ENCODE data around the gene PTH1R.

Gene PTH1R

DNA sequence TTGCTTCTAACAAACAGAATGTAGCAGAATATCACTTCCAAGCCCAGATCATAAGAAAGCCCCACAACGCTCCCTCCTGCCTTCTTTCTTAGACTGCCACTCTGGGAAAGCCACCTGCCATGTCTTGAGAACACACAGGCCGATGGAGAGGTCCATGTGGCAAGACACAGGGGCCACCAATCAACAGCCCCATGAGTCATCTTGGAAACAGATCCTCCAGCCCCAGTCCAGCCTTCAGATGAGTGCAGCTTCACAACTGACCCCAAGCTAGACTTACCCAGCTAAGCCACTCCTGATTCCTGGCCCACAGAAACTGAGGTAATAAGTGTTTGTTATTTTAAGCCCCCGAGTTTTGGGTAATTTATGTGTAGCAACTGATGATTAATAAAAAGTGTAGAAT lies 39.7 kb downstream of the PTH1R start:
- DNase-seq = no peak

DNA sequence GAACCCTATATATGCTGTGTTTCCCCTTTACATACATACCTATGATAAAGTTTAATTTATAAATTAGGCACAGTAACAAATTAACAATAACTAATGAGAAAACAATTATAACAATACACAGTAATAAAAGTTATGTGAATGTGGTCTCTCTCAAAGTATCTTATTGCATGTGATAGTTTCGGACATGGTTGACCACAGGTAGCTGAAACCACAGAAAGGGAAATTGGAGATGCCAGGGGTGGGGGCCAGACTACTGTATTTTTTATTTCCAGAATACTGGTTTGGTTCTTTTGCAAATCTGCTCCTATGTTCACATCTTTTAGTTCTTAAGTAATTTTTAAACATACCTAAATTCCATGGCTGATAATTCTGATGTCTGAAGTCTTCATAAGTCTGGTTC lies 40.7 kb downstream of the PTH1R start:
- no peak for DNase-seq

DNA sequence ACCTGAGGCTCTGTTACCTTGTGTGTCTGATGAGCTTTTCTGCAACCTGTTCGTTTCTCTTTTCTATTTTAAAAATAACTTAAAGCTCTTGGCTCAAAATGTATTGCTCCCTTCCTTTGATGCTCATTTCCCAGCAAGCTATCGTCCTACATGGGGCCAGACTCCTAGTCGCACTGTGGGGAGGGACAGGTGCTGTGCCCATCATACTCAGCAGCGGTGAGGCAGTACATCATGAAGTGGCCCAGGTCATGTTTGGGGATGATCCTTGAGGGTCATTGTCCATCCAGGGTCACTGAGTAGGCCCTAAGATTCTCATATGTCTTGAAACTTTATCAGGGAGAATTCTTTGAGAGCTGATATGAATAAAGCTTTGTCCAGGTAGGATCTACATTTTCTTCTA lies 41.1 kb downstream of the PTH1R start:
- DNase-seq = no peak

DNA sequence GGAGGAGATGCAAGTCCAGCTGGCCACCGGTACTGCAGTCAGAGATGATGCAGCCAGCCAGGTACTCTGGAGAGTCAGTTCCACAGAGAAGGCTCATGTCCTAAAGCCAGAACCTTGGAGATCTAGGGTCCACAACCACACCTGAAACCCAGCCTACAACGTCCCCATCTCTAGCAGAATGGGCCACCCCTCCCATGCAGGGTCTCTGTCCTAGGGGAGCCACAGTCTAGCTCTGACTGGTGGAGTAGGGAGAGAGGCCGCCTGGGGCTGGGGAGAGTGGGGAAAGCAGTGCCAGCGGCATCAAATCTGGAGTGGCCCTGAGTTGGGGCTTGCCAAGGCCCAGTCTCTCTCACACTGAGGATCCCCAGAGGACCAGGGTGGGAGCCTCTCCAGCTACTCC lies 43.5 kb downstream of the PTH1R start:
- DNase-seq = no peak

DNA sequence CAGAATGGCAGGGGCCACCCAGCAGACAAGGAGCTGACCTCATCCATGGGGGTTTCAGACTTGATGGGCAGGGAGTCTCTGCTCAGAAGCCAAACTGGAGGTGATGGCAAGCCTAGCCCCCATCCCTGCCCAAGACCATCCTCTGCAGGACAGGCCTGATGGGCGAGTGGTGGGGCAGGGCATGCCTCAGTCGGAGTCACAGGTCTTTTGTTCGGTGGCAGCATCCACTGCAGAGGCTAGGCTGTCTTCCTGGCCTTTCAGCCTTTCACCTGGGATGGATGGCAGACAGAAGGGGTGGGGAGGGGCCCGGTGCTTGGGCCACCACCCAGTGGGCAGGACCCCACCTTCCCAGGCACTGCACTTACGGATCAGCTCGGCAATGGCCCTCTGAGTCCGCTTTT lies 44.4 kb downstream of the PTH1R start:
- no peak for DNase-seq

DNA sequence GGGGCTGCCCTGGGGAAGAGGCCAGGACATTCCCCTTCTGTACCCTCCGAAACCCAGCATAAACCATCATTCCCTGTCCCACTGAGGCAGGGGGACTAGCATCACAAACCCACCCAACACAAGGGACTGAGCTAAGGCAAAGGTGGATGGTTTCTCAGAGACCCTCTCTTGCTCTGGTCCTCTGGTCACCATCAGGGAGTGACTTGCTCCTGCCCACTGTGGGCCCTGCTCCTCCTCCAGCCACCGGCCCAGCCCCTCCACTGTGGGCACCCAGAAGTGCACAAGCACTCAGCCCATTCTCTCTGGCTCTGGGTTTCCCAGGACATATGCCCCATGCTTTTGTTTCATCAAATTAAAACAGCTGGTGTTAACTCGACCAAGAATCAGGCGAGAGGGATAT lies 44.9 kb downstream of the PTH1R start:
- no peak for DNase-seq

DNA sequence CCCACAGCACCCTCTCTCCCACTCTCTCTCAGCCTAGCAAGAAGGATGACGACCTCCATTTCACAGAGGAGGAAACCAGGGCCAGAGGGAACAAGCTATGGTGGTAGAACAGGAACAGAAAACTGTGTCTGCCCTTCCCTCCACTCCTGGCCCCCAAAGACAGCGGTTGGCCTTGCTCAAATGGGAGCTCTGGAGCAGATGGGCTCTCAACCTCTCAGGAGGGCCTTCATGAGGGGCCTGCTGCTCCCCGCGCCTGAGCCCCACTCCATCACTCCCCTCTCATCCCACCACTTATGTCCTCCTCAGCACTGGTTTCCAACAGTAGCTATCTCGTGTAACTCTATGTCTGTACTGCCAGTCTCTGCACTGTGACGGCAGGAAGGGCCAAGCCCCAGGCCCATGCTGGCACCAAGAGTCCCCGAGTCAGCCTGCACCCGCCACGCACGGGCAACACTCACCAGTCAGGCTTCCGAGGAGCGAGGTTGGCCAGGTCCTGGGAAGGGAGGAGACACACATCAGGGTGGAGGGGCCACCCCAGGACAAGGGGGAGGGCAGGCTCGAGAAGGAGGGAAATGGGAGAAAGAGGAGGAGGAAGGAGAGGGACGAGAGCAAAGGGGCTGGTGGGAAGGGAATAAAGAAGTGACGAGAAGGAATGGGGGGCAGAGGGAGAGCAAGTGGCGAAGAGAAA lies 45.5 kb downstream of the PTH1R start:
- DNase-seq = no peak

DNA sequence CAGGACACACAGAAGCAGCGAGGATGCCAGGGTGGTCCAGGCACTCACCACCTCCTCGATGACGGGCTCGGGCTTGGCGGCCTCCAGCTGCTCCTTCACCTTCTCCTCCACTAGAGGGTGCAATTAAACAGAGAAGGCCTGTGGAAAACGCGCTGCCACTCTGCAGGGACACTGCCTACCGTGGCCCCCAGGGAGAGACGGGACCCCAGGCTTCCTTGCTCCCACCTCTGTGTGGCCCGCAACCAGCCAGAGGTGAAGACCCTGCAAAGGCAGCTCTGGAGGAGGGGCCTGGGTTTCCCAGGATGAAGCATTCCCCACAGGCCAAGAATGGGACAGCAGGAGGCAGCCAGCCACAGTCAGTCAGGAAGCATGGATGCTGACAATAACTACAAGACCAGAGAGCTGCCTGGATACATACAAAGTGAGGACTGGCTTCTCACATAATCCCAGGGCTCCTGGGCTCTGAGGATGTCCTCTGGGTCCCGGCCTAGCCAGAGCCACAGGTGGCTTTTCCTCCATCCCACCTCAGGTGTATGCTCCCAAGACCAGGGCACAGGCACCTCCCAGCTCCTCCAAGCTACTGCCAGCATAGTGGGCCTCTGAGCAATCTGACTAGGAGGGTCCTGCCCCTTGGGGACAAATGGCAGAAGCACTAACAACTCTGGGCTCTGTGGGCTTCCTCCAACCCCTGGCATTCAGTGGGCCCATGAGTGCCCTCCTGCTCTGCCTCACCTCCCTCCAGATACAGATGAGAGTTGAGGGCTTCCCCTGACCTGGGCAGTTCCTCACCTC lies 46.2 kb downstream of the PTH1R start:
- no peak for DNase-seq

DNA sequence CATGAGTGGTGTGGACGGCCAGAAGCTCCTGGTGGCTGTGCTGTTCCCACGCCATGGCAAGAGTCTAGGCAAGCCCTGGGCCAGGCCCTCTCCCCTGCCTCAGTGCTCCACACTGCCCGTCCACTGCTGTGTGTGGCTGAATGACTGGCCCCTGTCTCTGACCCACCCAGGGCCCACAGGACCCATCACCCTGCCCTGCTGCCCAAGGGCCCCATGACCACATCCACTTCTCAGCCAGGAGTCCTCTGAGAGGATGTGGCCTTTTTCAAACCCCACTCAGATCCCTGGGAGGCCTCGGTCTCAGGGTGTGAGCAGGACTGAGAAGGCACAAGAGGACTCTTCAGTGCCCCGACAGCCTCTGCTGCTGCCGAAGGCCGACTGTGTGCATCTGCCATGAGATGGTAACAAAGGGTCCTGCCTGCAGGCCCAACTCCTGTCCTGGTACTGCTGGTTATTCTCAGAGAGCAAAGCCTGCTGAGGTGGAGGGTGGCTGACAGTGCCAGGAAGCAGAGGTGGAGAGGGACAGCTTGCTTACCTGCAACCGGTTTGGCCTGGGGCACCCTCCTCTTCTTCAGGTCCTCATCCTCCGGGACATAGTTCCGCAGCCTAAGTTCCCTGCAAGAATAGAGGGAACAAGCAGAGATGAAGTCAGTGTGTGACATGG lies 47.5 kb downstream of the PTH1R start:
- no peak for DNase-seq

DNA sequence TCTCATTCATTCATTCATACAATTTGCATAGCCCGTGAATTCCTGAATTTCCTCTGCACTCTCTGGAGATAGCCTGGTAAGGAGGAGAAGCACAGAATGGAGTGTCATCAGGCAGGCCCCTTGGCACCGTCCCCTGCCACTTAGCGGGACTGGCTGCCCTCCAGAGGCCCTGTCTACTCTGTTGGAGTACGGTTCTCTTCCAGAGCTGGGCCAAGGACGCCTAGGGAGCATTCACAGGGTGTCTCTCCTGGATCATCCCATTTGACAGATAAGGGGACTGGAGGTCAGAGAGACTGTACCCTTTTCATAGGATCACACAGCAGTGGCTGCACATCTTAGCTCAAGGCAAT lies 48.0 kb downstream of the PTH1R start:
- no peak for DNase-seq

DNA sequence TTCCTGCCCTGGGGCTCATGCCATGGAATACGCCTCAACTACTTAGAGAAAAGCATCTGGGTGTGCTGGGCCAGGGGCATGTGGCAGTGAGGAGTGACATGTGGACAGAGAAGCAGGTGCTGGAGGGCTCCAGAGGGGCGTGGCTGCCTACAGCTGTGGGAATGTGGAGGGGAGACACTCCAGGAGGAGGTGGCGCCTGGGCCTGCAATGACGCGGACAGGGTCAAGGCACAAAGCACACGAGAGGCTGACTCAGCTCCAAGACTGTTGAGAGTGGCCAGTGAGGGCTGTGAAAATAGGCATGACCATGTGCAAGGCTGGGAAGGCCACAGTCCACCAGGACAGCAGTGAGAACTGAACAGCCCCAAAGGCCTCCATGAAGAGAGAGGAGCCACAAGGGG lies 48.5 kb downstream of the PTH1R start:
- no peak for DNase-seq

DNA sequence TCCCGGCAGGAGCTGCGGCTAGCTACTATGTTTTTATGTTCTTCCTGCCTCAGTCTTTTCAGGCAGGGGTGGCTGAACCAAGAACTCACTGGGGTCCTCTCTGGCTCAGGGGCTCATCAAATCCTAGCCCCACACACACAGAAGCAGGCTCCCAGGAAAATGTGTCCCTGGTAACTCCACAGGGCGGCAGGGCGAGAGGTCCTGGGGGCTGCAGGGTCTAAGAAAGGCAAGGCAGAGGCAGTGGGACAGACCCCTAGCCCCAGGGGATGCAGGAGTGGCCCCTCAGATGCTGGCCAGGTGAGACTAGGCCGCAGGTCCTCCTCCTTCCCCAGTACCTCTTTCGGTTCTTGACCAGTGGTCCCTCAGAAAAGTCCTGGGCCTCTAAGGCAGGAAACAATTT lies 48.9 kb downstream of the PTH1R start:
- DNase-seq = no peak

DNA sequence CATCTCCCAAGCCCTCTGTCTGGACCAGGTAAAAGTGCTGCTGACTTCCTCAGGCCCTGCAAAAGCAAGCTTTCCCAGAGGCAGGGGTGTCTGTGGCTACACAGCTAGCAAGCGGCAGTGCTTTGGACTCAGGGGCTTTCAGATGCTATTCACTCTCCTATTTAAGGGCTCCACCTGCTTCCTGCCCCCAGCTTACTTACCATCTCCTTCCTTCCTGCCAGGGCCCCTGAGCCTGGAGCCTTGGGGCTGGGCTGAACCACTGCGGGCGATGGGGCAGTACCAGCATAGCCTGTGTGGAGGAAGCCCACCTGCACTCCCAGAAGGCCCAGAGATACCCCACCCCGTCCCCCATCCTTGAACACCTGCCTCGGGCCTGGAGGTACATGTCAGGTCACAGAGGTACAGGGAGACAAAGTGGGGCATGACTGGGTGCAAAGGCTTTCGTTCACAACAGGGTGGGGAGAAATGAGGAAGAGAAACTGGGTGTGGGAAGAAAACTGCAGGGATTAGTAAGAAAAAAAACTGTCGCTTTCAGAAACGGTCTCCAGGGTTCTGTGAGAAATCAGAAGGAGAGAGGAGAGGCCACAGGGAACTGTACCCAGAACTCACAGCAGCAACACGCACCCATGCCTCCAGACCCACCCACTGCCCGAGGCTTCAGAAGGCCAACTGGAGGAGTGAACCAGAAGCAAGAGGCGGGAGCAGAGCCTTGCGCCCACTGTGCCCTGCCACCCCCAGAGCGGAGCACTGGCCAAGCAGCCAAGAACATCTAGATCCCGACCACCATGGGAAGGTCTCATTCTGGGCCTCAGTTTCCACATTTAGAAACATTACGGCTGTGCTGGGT lies 49.6 kb downstream of the PTH1R start:
- no peak for DNase-seq

DNA sequence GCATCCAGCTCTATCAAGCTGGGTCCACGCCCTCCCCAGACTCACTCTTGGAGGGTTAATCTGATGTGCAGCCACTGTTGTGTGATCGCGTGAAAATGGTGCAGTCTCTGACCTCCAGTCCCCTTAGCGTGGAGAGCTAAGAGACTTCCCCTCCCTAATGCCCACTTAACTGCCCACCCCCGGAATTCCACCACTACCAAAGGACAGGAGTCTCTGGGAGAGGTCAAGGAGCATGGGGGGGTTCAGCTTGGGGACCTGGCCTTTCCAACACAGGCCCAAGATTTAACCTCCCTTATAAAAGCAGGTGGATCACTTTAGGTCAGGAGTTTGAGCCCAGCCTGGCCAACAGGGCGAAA lies 50.2 kb downstream of the PTH1R start:
- no peak for DNase-seq

DNA sequence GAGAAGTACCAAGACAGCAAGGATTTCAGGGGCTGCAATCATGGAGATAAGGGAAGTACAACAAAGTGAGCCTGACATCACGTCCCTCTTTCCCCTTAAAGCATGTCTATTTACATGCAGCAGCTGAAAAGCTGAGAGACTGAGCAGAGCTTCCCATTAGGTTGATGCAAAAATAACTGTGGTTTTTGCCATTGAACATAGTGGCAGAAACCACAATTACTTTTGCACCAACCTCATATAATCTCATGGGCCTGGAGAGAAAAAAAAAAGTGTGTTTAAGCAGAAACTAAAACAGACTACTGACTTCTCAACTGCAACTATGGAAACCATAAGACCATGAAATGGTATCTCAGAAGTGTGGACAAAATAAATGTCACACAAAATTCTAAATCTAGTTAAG lies 50.8 kb downstream of the PTH1R start:
- no peak for DNase-seq

DNA sequence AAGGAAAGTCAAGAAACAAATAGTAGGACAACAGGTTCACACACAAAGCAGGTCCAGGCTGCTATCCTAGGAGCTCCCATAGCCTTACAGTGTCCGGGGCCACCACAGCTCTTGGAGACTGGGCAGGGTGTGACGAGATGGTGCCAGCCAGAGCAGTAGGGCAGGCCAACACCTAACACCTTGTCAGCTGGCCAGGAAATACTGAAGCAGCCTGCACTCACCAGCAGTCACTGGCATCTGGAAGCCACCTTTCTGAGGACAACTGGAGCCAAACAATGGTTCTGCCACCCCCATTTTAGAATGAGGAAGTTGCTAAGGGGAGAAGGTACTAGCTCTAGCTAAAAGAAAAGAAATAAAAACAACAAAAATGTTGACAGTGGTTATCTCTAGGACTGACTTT lies 51.8 kb downstream of the PTH1R start:
- no peak for DNase-seq

DNA sequence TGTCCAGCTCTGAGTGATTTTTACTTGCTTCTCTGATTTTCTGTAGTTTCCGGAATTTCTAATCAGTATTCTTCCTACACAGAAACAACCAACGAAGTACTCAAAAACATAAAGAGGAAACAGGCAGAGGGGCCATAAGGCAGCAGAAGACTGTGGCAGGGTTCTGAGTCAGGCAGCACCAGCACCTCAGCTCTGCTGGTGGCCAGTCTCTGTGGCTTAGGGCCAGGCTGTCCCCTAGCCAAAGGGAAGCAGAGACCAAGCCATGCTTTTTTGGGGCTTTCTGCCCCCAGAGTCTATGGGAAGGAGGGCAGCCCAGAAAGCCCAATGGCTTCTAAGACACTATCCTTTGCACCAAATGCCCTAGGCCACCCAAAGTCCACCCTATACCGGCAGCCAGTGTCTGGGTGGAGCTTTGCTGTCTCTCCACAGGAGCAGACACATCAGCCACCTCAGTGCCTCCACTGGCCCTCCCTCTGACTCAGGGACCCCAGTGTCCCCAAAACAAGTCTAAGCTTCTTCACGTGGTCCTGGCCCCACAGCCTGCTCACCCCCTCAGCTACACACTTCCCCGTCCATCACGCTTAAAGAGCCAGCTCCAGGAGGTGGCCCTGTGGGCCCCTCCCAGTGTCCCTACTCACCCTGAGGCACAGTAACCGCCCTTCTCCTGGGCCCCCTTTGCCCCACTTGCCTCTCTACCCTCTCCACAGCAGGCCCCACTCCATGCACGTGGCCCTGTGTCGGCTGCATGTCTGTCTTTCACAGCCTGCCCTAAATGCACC lies 52.8 kb downstream of the PTH1R start:
- DNase-seq = no peak

DNA sequence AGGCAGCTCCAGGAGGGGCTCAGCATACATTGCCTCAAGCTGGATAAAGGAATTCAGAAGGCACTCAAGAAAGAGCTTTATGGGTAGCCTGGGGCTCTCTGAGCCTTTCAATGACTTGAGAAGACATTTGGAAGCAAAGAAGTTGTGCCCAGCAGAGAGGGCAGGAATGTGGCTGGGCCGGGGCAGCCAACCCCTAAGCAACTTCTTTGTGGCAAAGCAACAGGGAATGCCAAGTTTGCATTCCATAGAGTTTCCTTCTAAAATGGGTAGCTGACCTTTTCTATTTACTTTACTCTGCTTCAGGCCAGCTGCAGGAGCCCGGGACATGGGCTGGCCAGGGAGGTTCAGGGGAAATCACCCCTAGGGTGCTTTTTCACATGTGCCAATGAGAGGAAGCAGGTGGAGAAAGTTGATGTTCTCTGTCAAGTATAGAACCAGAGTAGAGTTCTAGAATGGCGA lies 53.5 kb downstream of the PTH1R start:
- no peak for DNase-seq

DNA sequence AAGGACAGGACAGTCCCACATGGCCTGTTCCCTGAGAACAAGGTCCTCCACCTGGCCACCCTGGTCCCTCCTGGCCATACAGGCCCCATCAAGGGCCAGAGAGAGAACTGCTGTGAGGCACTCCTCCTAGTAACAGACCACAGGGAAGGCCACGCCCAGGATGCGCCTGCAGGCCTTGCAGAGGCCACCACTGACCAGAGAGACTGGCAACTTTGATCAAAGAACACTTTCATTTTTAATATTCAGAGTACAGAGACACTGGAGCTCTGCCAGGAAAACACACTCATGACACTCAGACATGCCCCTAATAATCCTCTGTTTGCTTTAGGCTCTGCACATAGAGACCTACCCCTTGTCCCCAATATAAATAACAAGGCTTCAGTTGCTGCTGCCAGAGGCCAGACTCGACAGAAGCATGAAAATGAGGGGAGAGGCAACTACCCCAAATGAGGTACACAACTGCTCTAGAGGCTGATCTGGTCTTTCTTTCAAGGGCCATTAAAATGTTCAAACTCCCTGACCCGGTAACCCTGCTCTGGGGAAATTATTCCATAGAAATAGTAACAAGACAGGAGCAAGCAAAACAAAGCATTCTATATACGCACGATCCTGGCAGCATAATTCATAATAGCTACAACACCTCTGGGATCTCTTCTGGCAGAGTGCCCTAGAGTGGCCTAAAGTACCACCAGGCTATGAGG lies 54.3 kb downstream of the PTH1R start:
- DNase-seq = peak; percentile 43

DNA sequence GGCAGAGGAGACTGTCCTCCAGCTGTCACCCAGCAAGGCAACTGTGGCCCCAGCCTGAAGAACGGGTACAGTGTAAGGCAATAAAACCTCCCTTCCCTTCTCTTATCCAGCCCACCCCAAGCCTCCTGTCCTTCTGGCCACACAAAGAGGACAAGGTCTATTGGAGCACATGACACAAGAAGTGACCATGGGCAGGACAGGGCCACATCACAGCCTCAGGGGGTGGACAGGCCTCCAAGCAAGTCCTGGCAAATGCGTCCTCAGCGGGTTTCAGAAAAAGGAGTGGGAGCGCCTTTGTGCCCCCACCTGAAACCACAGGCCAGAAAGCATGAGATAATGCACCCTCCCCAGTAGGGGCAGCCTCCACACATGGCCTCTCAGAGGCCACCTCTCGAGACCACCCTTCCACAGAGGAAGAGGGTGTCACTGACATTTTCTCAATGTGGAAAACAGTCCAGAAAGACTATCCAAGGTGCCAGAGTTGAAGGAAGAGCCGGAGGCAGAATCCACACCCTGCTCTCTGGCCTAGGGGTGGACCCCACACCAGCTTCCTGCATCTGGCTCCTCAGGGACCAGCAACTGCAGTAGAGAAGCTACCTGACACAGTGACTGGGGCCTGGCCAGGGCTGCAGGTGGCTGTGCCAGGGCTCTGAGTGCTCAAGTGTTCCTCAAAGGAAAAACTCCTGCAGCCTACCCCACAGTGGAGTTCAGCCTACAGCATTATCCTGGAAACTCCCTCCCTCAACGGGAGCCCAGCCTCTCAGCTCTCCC lies 55.1 kb downstream of the PTH1R start:
- DNase-seq = no peak

DNA sequence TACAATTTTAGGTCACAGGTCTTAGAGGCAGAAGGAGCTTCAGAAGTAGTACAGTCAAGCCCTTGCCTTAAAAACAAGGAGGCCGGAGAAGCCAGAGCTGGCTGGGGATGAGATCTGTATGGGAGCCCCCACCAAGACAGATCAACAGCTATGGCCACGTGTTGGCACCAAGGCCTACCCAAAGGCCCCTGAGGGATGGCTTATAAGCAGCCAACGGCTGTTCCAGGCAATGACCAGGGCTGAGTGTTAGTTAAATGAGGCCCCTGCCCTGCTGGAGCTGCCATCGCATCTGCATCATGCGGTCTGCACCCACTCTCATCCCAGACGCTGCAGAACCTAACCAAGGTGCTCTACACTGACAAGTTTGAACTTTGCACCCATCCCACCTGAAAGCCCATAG lies 55.7 kb downstream of the PTH1R start:
- no peak for DNase-seq

Measured in NCI-H748 treated with DMSO at 0.1 percent for 48 hours (cell line).